Upper lobe of left lung (tissue), 4 donors: ENCODE data around the gene PLXNA2.

Source experiments
- CTCF ChIP-seq, 6 experiments: fragments of 450-650 bp in 4 of 6; fragments of 200-600 bp in 2 of 6; sonication (generic) in 2 of 6; IDR thresholded peaks; one replicate each; pipeline ENCODE4 v1.5.1; 2016 to 2019; ENCODE audit warnings: antibody characterized with exemption in 6 of 6
- EP300 ChIP-seq, 4 donors: sonication (generic); formaldehyde crosslinking; IDR thresholded peaks; one replicate each; pipeline ENCODE4 v1.5.1; 2017; ENCODE audit warnings: antibody characterized with exemption in 4 of 4, control low read depth in 2 of 4
- POLR2A ChIP-seq, 4 donors: fragments of 450-650 bp; IDR thresholded peaks; one replicate each; pipeline ENCODE4 v1.5.1; 2016 to 2017; ENCODE audit warnings: antibody characterized with exemption in 4 of 4, mild to moderate bottlenecking in 2 of 4
- POLR2AphosphoS5 ChIP-seq, 2 donors: sonication (generic); formaldehyde crosslinking; IDR thresholded peaks; one replicate each; pipeline ENCODE4 v1.5.1; 2017; ENCODE audit warnings: antibody characterized with exemption in 2 of 2

- TF ChIP-seq CTCF (IDR thresholded peaks at IDR 0.05) (no peak), EP300 (IDR thresholded peaks at IDR 0.05) (no peak), POLR2A (IDR thresholded peaks at IDR 0.05) (no peak), POLR2AphosphoS5 (IDR thresholded peaks at IDR 0.05) (no peak)
These were observed 253.2 kb downstream of the PLXNA2 start for GRCh38 chr1:207990876-207991582.
